ENCODE data around the gene SUPT5H. TPM values are rescaled to one million over a fixed set of nuclear protein-coding genes. Genes with fewer than 3 reads are reported as not detected.

The SUPT5H gene
- total and polyA plus RNA-seq, 2 experiments from 2014 or later: 71.6 to 184 TPM

DNA sequence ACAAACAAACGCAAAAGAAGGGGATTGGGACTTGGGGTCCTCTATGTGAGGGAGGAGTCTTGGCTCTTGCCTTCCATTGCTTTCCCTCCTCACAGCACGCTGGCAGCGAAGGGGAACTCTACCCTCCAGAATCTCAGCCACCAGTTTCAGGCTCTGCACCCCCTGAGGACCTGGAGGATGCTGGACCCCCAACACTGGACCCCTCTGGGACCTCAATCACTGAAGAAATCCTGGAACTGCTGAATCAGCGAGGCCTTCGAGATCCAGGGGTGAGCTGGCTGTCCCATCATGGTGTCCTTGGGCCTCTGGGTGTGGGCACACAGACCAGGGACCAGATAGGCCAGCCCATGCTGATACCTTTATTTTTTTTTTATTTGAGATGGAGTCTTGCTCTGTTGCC, 23.4 kb upstream of the SUPT5H start:
- Histone ChIP-seq H3K9me3 (ENCODE audit: low read depth) (no peaks in the 10 kb centered on the region), H3K36me3 (replicated peaks; ENCODE audit: insufficient read depth, low read depth) (no peaks in the 10 kb centered on the region), H3K27ac (no peak overlapping the region), H3K9me2 (replicated peaks; ENCODE audit: insufficient read depth) (no peaks in the 10 kb centered on the region), H2AFZ (no peak overlapping the region), H3K4me3 (no peak overlapping the region), H3K79me2 (peaks cover 3% of the 10 kb centered on the region), H3K4me2 (no peak overlapping the region), H3K27me3 (no peaks in the 10 kb centered on the region), H3K4me1 (ENCODE audit: insufficient read depth) (no peaks in the 10 kb centered on the region), H4K20me1 (ENCODE audit: insufficient read depth, poor library complexity, severe bottlenecking) (no peaks in the 10 kb centered on the region)
- no peak for TF ChIP-seq EZH2phosphoT487 (IDR thresholded peaks at IDR 0.05; ENCODE audit: low read depth, severe bottlenecking, unreplicated experiment)
- TF ChIP-seq, protein P1, sequence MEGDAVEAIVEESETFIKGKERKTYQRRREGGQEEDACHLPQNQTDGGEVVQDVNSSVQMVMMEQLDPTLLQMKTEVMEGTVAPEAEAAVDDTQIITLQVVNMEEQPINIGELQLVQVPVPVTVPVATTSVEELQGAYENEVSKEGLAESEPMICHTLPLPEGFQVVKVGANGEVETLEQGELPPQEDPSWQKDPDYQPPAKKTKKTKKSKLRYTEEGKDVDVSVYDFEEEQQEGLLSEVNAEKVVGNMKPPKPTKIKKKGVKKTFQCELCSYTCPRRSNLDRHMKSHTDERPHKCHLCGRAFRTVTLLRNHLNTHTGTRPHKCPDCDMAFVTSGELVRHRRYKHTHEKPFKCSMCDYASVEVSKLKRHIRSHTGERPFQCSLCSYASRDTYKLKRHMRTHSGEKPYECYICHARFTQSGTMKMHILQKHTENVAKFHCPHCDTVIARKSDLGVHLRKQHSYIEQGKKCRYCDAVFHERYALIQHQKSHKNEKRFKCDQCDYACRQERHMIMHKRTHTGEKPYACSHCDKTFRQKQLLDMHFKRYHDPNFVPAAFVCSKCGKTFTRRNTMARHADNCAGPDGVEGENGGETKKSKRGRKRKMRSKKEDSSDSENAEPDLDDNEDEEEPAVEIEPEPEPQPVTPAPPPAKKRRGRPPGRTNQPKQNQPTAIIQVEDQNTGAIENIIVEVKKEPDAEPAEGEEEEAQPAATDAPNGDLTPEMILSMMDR (IDR thresholded peaks at IDR 0.05; ENCODE audit: poor library complexity): no peak
- DNase-seq (ENCODE audit: low spot score): no peak
- 94% methylated on average over 5 of the region's 5 CpGs for WGBS (ENCODE audit: low lambda C conversion rate, missing lambda C conversion rate)

DNA sequence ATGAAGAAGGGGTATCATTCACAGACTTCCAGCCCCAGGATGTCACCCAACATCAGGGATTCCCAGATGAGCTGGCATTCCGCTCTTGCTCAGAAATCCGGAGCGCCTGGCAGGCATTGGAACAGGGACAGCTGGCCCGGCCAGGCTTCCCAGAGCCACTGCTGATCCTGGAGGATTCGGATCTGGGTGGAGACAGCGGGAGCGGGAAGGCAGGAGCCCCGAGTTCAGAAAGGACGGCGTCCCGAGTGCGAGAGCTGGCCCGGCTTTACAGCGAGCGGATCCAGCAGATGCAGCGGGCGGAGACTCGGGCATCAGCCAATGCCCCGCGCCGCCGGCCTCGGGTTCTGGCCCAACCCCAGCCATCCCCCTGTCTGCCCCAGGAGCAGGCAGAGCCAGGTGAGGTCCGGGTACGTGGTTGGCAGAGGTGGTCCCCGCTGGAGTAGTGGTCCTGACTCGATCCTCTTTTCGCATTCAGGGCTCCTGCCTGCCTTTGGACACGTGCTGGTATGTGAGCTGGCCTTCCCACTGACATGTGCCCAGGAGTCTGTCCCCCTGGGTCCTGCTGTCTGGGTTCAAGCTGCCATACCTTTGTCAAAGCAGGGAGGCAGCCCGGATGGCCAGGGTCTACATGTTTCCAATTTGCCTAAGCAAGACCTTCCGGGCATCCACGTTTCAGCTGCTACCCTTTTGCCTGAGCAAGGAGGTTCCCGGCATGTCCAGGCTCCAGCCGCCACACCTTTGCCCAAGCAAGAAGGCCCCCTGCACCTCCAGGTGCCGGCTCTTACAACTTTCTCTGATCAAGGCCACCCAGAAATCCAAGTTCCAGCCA, 21.9 kb upstream of the SUPT5H start:
- H3K9me3 ChIP-seq (ENCODE audit: low read depth): no peaks in the 10 kb centered on the region
- H3K27me3 ChIP-seq: no peaks in the 10 kb centered on the region
- H3K4me3 ChIP-seq: no peak overlapping the region
- H3K79me2 ChIP-seq: peaks cover 5% of the 10 kb centered on the region
- H3K27ac ChIP-seq: no peak overlapping the region
- DNase-seq (ENCODE audit: low spot score): no peak
- H3K4me2 ChIP-seq: no peak overlapping the region
- 96% methylated on average over 33 of the region's 35 CpGs for WGBS (ENCODE audit: low lambda C conversion rate, missing lambda C conversion rate)
- H3K9me2 ChIP-seq (replicated peaks; ENCODE audit: insufficient read depth): no peaks in the 10 kb centered on the region
- peaks cover 10% of the 10 kb centered on the region for H3K4me1 ChIP-seq (ENCODE audit: insufficient read depth)
- no peak overlapping the region for H2AFZ ChIP-seq
- no peaks in the 10 kb centered on the region for H4K20me1 ChIP-seq (ENCODE audit: insufficient read depth, poor library complexity, severe bottlenecking)
- TF ChIP-seq EZH2 (IDR thresholded peaks at IDR 0.05; ENCODE audit: borderline replicate concordance) (no peak), EZH2phosphoT487 (IDR thresholded peaks at IDR 0.05; ENCODE audit: low read depth, severe bottlenecking, unreplicated experiment) (no peak)
- TF ChIP-seq, protein P1 (IDR thresholded peaks at IDR 0.05; ENCODE audit: poor library complexity): no peak
- H3K36me3 ChIP-seq (replicated peaks; ENCODE audit: insufficient read depth, low read depth): no peaks in the 10 kb centered on the region

DNA sequence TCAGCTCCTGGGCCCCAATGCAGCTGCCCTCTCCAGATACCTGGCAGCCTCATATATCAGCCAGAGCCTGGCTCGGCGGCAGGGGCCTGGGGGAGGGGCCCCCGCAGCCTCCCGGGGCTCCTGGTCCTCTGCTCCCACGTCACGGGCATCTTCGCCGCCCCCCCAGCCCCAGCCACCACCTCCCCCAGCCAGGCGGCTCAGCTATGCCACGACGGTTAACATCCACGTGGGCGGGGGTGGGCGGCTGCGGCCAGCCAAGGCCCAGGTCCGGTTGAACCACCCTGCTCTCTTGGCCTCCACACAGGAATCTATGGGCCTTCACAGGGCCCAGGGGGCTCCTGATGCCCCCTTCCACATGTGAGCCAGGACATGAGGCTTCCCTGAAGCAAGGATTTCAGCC, 20.4 kb upstream of the SUPT5H start:
- 88% methylated on average over 9 of the region's 16 CpGs for WGBS (ENCODE audit: low lambda C conversion rate, missing lambda C conversion rate)
- DNase-seq (ENCODE audit: low spot score): no peak
- H3K4me2 ChIP-seq: no peak overlapping the region

More for the DNA sequence above, 20.4 kb upstream of the SUPT5H start:
- Histone ChIP-seq H3K4me1 (ENCODE audit: insufficient read depth) (peaks cover 20% of the 10 kb centered on the region), H2AFZ (no peak overlapping the region), H4K20me1 (ENCODE audit: insufficient read depth, poor library complexity, severe bottlenecking) (no peaks in the 10 kb centered on the region), H3K79me2 (peaks cover 3% of the 10 kb centered on the region), H3K9me2 (replicated peaks; ENCODE audit: insufficient read depth) (no peaks in the 10 kb centered on the region), H3K4me3 (no peak overlapping the region), H3K27ac (no peak overlapping the region), H3K27me3 (no peaks in the 10 kb centered on the region), H3K36me3 (replicated peaks; ENCODE audit: insufficient read depth, low read depth) (no peaks in the 10 kb centered on the region), H3K9me3 (ENCODE audit: low read depth) (no peaks in the 10 kb centered on the region)
- no peak for TF ChIP-seq EZH2 (IDR thresholded peaks at IDR 0.05; ENCODE audit: borderline replicate concordance)
- no peak for TF ChIP-seq EZH2phosphoT487 (IDR thresholded peaks at IDR 0.05; ENCODE audit: low read depth, severe bottlenecking, unreplicated experiment)
- TF ChIP-seq, protein P1 (IDR thresholded peaks at IDR 0.05; ENCODE audit: poor library complexity): no peak

All from hepatocyte (in vitro differentiated cells).